DMS79 (cell line): ENCODE results near the gene PRDX1.

Experiments used
- DNase-seq: peaks from one replicate; lab custom pipeline; 2025; lab: John Stamatoyannopoulos, UW

PRDX1 gene

GRCh38 chr1:45521413-45522323, at the start of gene PRDX1:
Gene PRDX1 (minus strand): TSS chr1:45521884. CDS start chr1:45519043, 2,841 bp downstream.
- peak; percentile 94 for DNase-seq

GRCh38 chr1:45570631-45571030, 48.9 kb upstream of the PRDX1 start:
- DNase-seq = no peak

GRCh38 chr1:45569962-45570581, 48.4 kb upstream of the PRDX1 start:
- DNase-seq = peak; percentile 56

GRCh38 chr1:45569571-45569961, 47.9 kb upstream of the PRDX1 start:
- DNase-seq = no peak

- DNase-seq = no peak
Observed at GRCh38 chr1:45568421-45568820, 46.7 kb upstream of the PRDX1 start.

- DNase-seq = no peak
Observed at GRCh38 chr1:45567911-45568310, 46.2 kb upstream of the PRDX1 start.

GRCh38 chr1:45566722-45567121, 45.0 kb upstream of the PRDX1 start:
- DNase-seq = no peak

- DNase-seq = no peak
Observed at GRCh38 chr1:45563843-45564242, 42.2 kb upstream of the PRDX1 start.

- DNase-seq = peak; percentile 76
Observed at GRCh38 chr1:45557422-45557944, 35.8 kb upstream of the PRDX1 start.

GRCh38 chr1:45554198-45554597, 32.5 kb upstream of the PRDX1 start:
- DNase-seq = no peak

- DNase-seq = peak; percentile 86
Observed at GRCh38 chr1:45552331-45552730, 30.6 kb upstream of the PRDX1 start.

- DNase-seq = no peak
Observed at GRCh38 chr1:45551684-45552083, 30.0 kb upstream of the PRDX1 start.

GRCh38 chr1:45550401-45551351, 29.0 kb upstream of the PRDX1 start, which contains the start of gene AKR1A1:
Gene AKR1A1 (plus strand): TSS chr1:45550826. CDS start chr1:45561795, 10,969 bp downstream.
- DNase-seq = peak; percentile 94

GRCh38 chr1:45545553-45546310, 24.0 kb upstream of the PRDX1 start:
- DNase-seq = no peak

- no peak for DNase-seq
Observed at GRCh38 chr1:45545019-45545493, 23.4 kb upstream of the PRDX1 start.

- DNase-seq = no peak
Observed at GRCh38 chr1:45544530-45544929, 22.8 kb upstream of the PRDX1 start.

GRCh38 chr1:45543581-45544417, 22.1 kb upstream of the PRDX1 start:
- no peak for DNase-seq

- no peak for DNase-seq
Observed at GRCh38 chr1:45542591-45542990, 20.9 kb upstream of the PRDX1 start.

- DNase-seq = no peak
Observed at GRCh38 chr1:45541193-45541592, 19.5 kb upstream of the PRDX1 start.

- DNase-seq = no peak
Observed at GRCh38 chr1:45536886-45537285, 15.2 kb upstream of the PRDX1 start.
